Measurements from ENCODE around the gene DDX54. TPM values are rescaled to one million over a fixed set of nuclear protein-coding genes. Genes with fewer than 3 reads are reported as not detected.

The DDX54 gene
- total RNA-seq, 1 experiment from 2014 or later: 61.9 TPM

DNA sequence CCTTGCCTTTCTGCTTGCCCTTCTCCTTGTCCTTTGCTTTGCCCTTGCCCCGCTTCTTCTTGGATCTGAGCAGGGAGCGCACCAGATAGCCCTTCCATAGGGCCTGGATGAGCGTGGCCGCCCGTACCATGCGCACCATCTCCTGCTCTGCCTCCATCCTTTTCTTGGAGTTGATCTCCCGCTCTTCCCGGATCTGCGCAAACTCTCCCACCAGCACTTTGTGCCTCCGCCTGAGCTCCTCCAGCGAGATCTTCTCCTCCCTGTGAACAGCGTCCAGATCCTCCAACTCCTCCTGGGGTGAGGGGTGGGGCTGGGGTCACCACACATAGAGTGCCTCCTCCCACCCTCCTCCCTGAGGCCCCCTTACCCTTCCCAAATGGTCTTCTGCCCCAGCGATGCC, 10.3 kb upstream of the DDX54 start:
- DNase-seq (ENCODE audit: extremely low read depth, low read depth): no peak

DNA sequence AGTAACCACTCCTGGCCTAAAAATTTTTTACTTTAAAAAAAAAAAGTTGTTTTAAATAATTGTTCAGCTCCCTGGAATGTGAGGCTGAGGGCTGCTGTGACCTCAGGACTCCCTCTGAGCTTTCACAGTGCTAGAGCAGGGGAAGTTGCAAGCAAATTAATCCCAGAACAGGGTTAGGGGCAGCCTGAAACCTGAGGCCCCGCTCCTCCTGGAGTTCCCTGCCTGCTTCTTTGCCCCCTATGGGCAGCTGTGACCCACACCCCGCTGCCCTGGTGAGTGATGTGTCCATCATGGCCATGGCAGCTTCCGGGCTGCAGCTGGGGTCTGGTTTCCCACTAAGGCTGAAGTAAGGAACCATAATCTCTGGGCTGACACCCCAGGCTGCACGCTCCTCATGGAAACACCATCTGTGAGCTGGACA, 9.7 kb upstream of the DDX54 start:
- DNase-seq (ENCODE audit: extremely low read depth, low read depth): no peak

GRCh38 chr12:113191227-113191626, 5.9 kb upstream of the DDX54 start:
- no peak for DNase-seq (ENCODE audit: extremely low read depth, low read depth)

GRCh38 chr12:113190761-113191160, 5.5 kb upstream of the DDX54 start:
- peak; percentile 54 for DNase-seq (ENCODE audit: extremely low read depth, low read depth)

DNA sequence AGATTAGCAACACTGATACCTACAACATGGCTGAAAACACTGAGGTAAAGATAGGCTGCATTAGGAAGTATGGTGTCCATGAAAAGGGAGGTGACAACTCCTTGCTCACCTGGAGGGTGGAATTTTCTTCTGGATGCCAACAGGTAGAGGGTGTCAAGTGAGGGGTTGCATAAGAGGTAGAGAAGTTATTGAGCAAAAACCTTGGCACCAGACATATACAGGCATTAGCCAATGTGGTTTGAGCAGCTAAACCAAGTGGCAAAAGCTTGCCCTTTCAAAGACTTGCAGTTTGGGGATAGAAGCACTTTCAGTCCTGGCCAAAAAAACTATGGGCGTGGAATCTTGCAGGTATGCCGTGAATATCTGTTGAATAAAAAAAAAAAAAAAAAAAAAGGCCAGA, 4.1 kb upstream of the DDX54 start:
- no peak for DNase-seq (ENCODE audit: extremely low read depth, low read depth)

GRCh38 chr12:113186666-113187325, 1.5 kb upstream of the DDX54 start:
- no peak for DNase-seq (ENCODE audit: extremely low read depth, low read depth)

GRCh38 chr12:113186033-113186365, 721 bp upstream of the DDX54 start:
- no peak for DNase-seq (ENCODE audit: extremely low read depth, low read depth)

GRCh38 chr12:113184900-113185179, 438 bp downstream of the DDX54 start:
- peak; percentile 89 for DNase-seq (ENCODE audit: extremely low read depth, low read depth)

- DNase-seq (ENCODE audit: extremely low read depth, low read depth): no peak
These were observed 979 bp downstream of the DDX54 start for GRCh38 chr12:113184098-113184899.

DNA sequence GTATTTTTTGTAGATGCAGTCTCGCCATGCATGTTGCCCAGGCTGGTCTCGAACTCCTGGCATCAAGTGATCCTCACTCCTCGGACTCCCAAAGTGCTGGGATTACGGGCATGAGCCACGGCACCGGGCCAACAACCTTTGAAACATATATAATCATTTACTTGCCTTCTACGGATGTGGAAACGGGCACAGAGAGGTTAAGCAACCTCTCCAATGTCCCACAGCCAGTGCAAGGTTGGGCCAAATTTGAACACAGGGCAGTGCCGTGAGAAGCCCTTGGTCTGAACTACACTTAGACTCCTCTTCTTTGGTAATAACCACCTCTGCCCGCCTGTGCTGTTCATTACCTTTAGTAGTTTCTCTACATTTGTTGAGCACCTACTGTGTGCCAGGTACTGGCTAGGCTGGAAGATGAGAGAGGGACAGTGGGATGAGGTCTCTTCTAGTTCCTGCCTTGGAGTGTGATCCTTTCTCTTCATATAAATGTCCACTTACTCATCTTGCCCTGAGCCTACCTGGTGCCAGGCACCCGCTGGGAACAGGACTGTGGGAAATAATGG, 2.2 kb downstream of the DDX54 start:
- no peak for DNase-seq (ENCODE audit: extremely low read depth, low read depth)

GRCh38 chr12:113181975-113182374, 3.3 kb downstream of the DDX54 start:
- DNase-seq (ENCODE audit: extremely low read depth, low read depth): no peak

DNA sequence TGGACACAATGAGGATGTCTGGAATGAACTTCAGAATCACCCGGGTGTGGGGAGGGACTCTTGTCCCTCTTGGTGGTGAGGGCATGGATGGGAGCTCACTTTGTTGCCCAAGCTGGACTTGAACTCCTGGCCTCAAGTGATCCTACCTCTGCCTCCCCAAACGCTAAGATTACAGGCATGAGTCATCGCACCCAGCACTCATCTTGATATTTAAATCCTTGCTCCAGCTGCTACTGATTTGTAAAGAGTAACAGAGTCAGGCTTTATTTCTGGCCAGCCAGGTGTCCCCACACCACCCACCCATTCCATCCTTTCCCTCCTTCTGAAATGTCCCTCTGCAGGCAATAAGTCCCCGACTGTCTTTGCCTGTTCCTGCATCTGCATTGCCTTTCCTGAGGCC, 4.9 kb downstream of the DDX54 start:
- DNase-seq (ENCODE audit: extremely low read depth, low read depth): no peak

GRCh38 chr12:113179023-113179422, 6.3 kb downstream of the DDX54 start:
- DNase-seq (ENCODE audit: extremely low read depth, low read depth): no peak

GRCh38 chr12:113174461-113175384, 10.6 kb downstream of the DDX54 start:
- DNase-seq (ENCODE audit: extremely low read depth, low read depth): peak; percentile 53

- DNase-seq (ENCODE audit: extremely low read depth, low read depth): no peak
These were observed 12.1 kb downstream of the DDX54 start for GRCh38 chr12:113173081-113173698.

GRCh38 chr12:113172185-113172584, 13.1 kb downstream of the DDX54 start:
- no peak for DNase-seq (ENCODE audit: extremely low read depth, low read depth)

DNA sequence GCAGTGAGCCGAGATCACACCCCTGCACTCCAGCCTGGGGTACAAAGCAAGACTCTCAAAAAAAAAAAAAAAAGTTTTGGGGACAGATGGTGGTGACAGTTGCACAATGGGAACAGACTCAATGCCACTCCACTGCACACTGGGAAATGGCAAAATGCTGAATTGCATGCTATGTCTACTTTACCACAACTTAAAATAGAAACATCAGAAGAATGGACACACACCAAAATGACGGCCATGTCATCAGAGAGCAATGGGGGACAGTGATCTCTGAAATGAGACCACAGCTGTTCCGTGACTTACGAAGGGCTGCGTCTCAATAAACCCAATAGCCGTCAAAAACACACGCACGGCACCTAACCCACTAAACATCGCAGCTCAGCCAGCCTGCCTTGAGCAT, 13.7 kb downstream of the DDX54 start:
- no peak for DNase-seq (ENCODE audit: extremely low read depth, low read depth)

DNA sequence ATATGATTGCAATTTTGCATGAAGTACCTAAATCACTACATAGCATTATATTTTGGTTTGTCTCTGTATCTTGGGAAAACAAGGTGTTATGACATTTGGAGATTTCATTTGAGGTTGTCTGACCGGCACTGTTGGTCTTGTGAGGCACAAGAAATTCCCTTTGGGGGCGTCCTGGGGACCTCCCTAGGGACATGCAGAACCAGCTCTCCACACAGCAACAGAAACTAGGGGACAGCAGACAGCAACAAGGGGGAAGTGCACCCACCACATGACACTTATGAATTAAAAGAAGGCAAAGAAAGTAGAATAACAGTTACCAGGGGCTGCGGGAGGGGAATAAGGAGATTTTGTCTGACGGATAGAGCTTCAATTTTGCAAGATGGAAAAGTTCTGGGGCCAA, 14.4 kb downstream of the DDX54 start:
- DNase-seq (ENCODE audit: extremely low read depth, low read depth): no peak

GRCh38 chr12:113170457-113170856, 14.8 kb downstream of the DDX54 start:
- DNase-seq (ENCODE audit: extremely low read depth, low read depth): no peak

- DNase-seq (ENCODE audit: extremely low read depth, low read depth): no peak
These were observed 15.6 kb downstream of the DDX54 start for GRCh38 chr12:113169697-113170096.

DNA sequence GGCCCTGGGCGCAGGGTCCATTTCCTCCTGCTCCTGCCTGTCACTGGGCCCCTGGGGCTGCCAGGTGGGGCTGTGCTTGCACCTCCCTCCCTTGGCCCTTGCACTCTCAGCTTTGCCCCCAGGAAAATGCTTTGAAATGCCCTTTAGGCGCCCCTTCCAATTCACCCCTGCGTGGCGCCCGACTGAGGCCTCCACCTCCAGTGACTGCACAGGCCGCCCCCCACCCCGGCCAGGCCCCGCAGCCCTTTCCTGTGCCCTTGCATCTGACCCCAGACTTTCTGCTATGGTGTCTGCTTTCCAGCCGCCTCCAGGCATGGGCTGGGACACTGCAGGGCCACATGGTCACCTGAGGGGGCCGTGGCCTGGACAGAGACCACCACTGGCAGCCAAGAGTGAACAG, 17.4 kb downstream of the DDX54 start:
- no peak for DNase-seq (ENCODE audit: extremely low read depth, low read depth)

All from NCI-H460 (cell line).